Nephron progenitor cell (in vitro differentiated cells): ENCODE measurements around the gene SLC4A2.

ENCODE experiments used
- DNase-seq: peaks from one replicate; pipeline ENCODE4 v3.0.0; 2021
- H3K27ac Mint-ChIP-seq: 2 replicates; pipeline ENCODE4 v1.8.0; 2021; ENCODE audit warnings: mild to moderate bottlenecking, moderate library complexity, mixed read lengths
- H3K27me3 Mint-ChIP-seq: 2 replicates; pipeline ENCODE4 v1.8.0; 2021; ENCODE audit warnings: mild to moderate bottlenecking, low read depth, mixed read lengths; ENCODE audit not compliant: poor library complexity
- H3K36me3 Mint-ChIP-seq: 2 replicates; pipeline ENCODE4 v1.8.0; 2021; ENCODE audit warnings: low read depth, mixed read lengths
- H3K4me1 Mint-ChIP-seq: 2 replicates; pipeline ENCODE4 v1.8.0; 2021; ENCODE audit warnings: mixed read lengths
- H3K4me3 Mint-ChIP-seq: 2 replicates; pipeline ENCODE4 v1.8.0; 2021; ENCODE audit warnings: mild to moderate bottlenecking, moderate library complexity, mixed read lengths
- H3K9me3 Mint-ChIP-seq: 2 replicates; pipeline ENCODE4 v1.8.0; 2021; ENCODE audit warnings: mild to moderate bottlenecking, moderate library complexity, mixed read lengths
- TF ChIP-seq, protein P1 (sequence below): fragments of 200-600 bp; sonication (generic); IDR thresholded peaks from 2 replicates; pipeline ENCODE4 v1.5.0; 2021; ENCODE audit warnings: antibody characterized with exemption

The SLC4A2 gene

DNA sequence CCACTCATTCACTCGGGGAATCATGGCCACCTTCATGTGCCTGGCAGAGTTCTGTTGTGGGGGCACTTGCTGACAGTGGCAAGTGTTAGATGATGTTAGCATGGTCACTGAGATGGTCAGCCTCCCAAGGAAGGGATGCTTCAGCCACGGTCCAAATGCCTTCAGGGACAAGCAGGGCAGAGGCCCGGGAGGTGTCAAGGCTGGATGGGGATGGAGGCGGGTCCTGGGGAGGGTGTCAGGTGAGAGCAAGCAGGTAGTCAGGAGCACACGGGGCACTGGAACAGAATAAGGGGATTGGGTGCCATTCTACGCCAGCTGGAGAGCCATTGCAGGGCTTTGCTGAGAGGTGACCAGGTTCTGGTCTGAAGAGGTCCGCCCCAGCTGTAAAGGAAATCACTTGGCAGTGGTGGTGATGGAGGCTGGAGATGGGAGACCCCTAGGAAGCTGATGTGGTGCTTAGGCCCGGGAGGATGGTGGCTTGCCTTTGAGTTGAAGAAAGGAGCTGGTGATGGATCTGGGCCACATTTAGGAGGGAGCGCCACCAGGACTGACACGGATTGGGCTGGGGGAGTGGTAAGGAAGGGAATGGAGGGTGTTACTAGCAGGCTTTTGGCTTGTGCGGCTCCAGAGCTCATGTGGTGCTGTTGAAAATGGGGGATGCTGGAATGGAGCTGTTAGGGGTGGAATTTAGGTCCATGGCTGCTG lies 51.0 kb downstream of the SLC4A2 start:
- Mint-ChIP-seq H3K4me3 (no peak overlapping the region), H3K36me3 (peaks cover 4% of the 10 kb centered on the region), H3K27me3 (peaks cover 29% of the 10 kb centered on the region), H3K27ac (no peak overlapping the region), H3K9me3 (no peaks in the 10 kb centered on the region), H3K4me1 (peaks cover 37% of the 10 kb centered on the region)
- TF ChIP-seq, protein P1, sequence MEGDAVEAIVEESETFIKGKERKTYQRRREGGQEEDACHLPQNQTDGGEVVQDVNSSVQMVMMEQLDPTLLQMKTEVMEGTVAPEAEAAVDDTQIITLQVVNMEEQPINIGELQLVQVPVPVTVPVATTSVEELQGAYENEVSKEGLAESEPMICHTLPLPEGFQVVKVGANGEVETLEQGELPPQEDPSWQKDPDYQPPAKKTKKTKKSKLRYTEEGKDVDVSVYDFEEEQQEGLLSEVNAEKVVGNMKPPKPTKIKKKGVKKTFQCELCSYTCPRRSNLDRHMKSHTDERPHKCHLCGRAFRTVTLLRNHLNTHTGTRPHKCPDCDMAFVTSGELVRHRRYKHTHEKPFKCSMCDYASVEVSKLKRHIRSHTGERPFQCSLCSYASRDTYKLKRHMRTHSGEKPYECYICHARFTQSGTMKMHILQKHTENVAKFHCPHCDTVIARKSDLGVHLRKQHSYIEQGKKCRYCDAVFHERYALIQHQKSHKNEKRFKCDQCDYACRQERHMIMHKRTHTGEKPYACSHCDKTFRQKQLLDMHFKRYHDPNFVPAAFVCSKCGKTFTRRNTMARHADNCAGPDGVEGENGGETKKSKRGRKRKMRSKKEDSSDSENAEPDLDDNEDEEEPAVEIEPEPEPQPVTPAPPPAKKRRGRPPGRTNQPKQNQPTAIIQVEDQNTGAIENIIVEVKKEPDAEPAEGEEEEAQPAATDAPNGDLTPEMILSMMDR = no peak
- no peak for DNase-seq

GRCh38 chr7:151110941-151111645 lies 51.7 kb downstream of the SLC4A2 start:
- peaks cover 41% of the 10 kb centered on the region for H3K4me1 Mint-ChIP-seq
- H3K27me3 Mint-ChIP-seq = peaks cover 34% of the 10 kb centered on the region
- DNase-seq = peak; percentile 80
- TF ChIP-seq, protein P1 = peak; percentile 86
- no peak overlapping the region for H3K4me3 Mint-ChIP-seq
- no peak overlapping the region for H3K27ac Mint-ChIP-seq
- no peaks in the 10 kb centered on the region for H3K9me3 Mint-ChIP-seq
- H3K36me3 Mint-ChIP-seq = no peaks in the 10 kb centered on the region

DNA sequence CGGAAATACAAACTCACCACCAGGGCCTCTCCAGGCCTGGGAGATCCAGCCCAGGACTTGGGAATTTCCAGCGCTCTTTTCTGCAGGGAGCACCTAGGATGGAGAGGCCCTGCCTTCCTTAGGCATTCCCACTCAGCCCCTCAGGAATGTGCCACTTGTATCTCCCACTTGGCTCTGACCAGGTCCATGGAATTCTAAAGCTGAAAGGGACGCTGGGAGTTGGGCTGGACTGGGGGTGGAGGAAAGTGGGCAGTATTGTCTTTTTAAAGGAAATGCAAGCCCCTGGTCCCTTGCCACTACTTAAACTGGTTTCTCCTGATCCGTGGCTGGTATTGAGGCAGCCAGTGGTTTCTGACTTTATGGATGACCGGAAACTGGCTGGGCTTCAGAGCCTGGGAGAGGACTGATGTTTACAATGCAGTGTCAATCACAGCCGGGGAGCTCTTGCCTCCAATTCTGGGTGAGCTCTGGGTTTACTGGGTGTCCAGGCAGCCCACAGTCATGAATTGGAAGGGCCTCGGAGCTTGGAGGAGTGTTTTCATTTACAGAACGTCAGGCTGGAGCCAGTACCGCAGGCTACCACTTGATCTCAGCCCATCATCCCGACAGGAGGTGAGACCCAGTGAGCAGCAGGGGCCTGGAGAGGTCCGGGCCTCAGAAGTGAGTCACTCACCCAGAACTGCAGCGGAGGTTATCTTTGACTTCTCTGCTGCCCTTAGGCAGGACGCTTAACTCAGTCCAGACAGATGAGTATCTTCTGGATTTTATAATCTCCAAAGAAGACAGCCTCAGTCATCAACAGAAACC lies 54.2 kb downstream of the SLC4A2 start:
- Mint-ChIP-seq H3K9me3 (no peaks in the 10 kb centered on the region), H3K27me3 (peaks cover 49% of the 10 kb centered on the region), H3K36me3 (peaks cover 3% of the 10 kb centered on the region), H3K4me1 (peaks cover 41% of the 10 kb centered on the region), H3K27ac (peak overlapping the region; percentile 66), H3K4me3 (peak overlapping the region; percentile 73)
- DNase-seq = no peak
- TF ChIP-seq, protein P1 = no peak

- Mint-ChIP-seq H3K27me3 (peaks cover 53% of the 10 kb centered on the region), H3K36me3 (peaks cover 11% of the 10 kb centered on the region), H3K27ac (no peak overlapping the region), H3K9me3 (no peaks in the 10 kb centered on the region), H3K4me1 (peaks cover 33% of the 10 kb centered on the region), H3K4me3 (peak overlapping the region; percentile 73)
- DNase-seq = peak; percentile 56
- TF ChIP-seq, protein P1 = no peak
Measured at GRCh38 chr7:151114151-151115090, 55.0 kb downstream of the SLC4A2 start.

GRCh38 chr7:151115121-151115835 lies 55.9 kb downstream of the SLC4A2 start:
- Mint-ChIP-seq H3K9me3 (no peaks in the 10 kb centered on the region), H3K4me3 (peak overlapping the region; percentile 71), H3K36me3 (peaks cover 16% of the 10 kb centered on the region), H3K27me3 (peaks cover 50% of the 10 kb centered on the region), H3K4me1 (peaks cover 30% of the 10 kb centered on the region), H3K27ac (no peak overlapping the region)
- peak; percentile 69 for DNase-seq
- TF ChIP-seq, protein P1 = no peak
